NT2/D1 (cell line): ENCODE data around the gene GPR78.

Experiments
- SUZ12 ChIP-seq: IDR thresholded peaks from 2 replicates; pipeline ENCODE4 v1.6.1; 2011; ENCODE audit not compliant: insufficient read length, insufficient read depth; ENCODE audit errors: extremely low read depth
- YY1 ChIP-seq: IDR thresholded peaks from 2 replicates; pipeline ENCODE4 v1.6.1; 2011; ENCODE audit not compliant: insufficient read length, insufficient read depth

GRCh38 chr4:8599091-8599460, 18.9 kb downstream of the GPR78 start:
- no peak for TF ChIP-seq SUZ12
- no peak for TF ChIP-seq YY1
